Activated T-cell treated with anti-CD3 and anti-CD28 coated beads, Interleukin-2, amount 50 U/mL, for 4 hours (primary cell): ENCODE results near the gene RGS9BP. TPM values are rescaled to one million over a fixed set of nuclear protein-coding genes. Genes with fewer than 3 reads are reported as not detected.
"Not testable (repeated sequence)": the region's sequence is repeated elsewhere in the genome, so short reads cannot be mapped to it uniquely, and the experiment has no call there.

Experiments used
- ATAC-seq, 2 donors: fragments of 200-7000 bp; cut with Tn5 transposase; one replicate each; pipeline ENCODE4 v1.10.0; 2021
- DNase-seq: peaks from one replicate; pipeline ENCODE4 v3.0.0-alpha.2; 2020
- H3K27me3 Mint-ChIP-seq: one replicate; pipeline ENCODE4 v1.8.0; 2021; ENCODE audit warnings: low read depth, mixed read lengths
- H3K36me3 Mint-ChIP-seq: one replicate; pipeline ENCODE4 v1.8.0; 2022; ENCODE audit warnings: mixed read lengths; ENCODE audit not compliant: insufficient read depth
- H3K4me1 Mint-ChIP-seq: one replicate; pipeline ENCODE4 v1.8.0; 2021; ENCODE audit warnings: low read depth, mixed read lengths
- H3K4me3 Mint-ChIP-seq: one replicate; pipeline ENCODE4 v1.8.0; 2021; ENCODE audit warnings: mild to moderate bottlenecking, moderate library complexity, mixed read lengths
- H3K9me3 Mint-ChIP-seq: one replicate; pipeline ENCODE4 v1.8.0; 2021; ENCODE audit warnings: mixed read lengths
- total RNA-seq, 3 donors: library from RNA; stranded (reverse); gene quantifications; one replicate each; pipeline ENCODE4 v1.2.1, GENCODE V29; 2021

Gene RGS9BP
- total RNA-seq, 3 donors from 2014 or later = 0.11 to 0.16 TPM; not detected in 1

DNA sequence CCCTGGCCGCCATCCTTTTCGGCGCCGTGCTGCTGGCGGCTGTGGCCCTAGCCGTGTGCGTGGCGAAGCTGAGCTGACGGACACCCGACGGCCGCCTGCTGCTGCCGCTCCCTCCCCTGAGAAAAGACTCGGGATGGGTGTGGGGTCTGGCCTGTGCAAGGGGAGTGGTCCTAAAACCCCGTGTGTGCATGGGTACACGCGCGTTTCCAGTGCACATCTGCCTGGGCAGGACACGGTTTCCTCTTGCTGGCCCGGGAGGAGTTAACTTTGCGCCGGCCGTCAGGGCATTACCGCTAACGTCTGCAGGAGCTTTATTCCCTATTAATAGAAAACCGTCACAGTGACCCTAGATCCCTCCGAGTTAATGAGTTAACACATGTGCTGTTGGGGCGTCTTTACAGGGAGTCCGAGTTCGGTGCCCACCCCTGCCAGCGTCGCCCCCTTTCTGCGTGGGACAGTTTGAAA lies 1.3 kb downstream of the RGS9BP start:
- Mint-ChIP-seq H3K9me3 (no peaks in the 10 kb centered on the region), H3K36me3 (no peaks in the 10 kb centered on the region)
- ATAC-seq = no peak

GRCh38 chr19:32677657-32678056 lies 2.0 kb downstream of the RGS9BP start:
- no peaks in the 10 kb centered on the region for H3K9me3 Mint-ChIP-seq
- H3K27me3 Mint-ChIP-seq = peaks cover 14% of the 10 kb centered on the region
- no peaks in the 10 kb centered on the region for H3K36me3 Mint-ChIP-seq
- ATAC-seq (no peak), DNase-seq (no peak)
- H3K4me3 Mint-ChIP-seq = peak overlapping the region; percentile 58
- H3K4me1 Mint-ChIP-seq = peaks cover 16% of the 10 kb centered on the region

More for the DNA sequence above, 1.3 kb downstream of the RGS9BP start:
- Mint-ChIP-seq H3K4me1 (peaks cover 22% of the 10 kb centered on the region), H3K4me3 (peak overlapping the region; percentile 58), H3K27me3 (peaks cover 12% of the 10 kb centered on the region)
- DNase-seq = no peak

DNA sequence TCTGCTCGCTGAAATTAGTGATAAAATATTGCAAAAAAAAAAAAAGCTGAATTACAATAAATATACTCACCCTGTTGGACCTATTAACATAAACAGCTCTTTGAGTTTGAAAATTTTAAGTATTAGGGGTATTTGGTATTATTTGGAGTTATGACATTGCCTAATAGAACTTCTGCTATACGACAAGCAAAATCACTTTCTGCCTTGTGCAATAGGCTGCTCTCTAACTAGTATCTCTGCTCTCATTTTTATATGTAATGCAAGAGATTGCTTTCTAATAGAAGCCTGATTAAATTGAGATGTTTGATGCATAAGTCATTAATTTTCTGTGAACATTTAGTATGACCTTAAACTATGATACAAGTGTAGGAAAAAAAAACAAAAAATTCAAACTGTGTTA lies 5.3 kb downstream of the RGS9BP start:
- Mint-ChIP-seq H3K27me3 (peaks cover 14% of the 10 kb centered on the region), H3K9me3 (no peaks in the 10 kb centered on the region), H3K4me3 (no peak overlapping the region), H3K36me3 (no peaks in the 10 kb centered on the region), H3K4me1 (no peaks in the 10 kb centered on the region)
- DNase-seq (no peak), ATAC-seq (no peak)

DNA sequence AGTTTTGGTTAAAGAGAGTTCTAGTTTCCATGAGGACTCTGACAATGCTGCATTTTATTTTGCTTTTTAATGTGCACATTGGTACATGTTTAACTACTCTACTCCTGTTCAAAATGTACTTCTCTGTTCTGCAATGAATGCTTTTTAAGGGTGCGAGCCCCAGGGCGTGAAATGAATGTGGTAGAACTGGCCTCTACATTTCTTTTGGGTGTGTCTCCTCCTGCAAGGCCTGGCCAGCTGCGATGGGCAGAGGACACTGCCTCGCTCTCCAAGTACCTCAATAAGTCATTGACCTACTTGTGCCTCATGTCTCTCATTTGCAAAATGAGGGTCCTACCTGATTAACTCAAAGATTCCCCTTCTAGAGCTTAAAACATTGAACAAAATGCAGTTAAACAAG lies 6.7 kb downstream of the RGS9BP start:
- ATAC-seq (no peak), DNase-seq (no peak)
- H3K9me3 Mint-ChIP-seq = no peaks in the 10 kb centered on the region
- H3K36me3 Mint-ChIP-seq = no peaks in the 10 kb centered on the region
- no peak overlapping the region for H3K4me3 Mint-ChIP-seq
- peaks cover 8% of the 10 kb centered on the region for H3K27me3 Mint-ChIP-seq
- H3K4me1 Mint-ChIP-seq = no peaks in the 10 kb centered on the region

DNA sequence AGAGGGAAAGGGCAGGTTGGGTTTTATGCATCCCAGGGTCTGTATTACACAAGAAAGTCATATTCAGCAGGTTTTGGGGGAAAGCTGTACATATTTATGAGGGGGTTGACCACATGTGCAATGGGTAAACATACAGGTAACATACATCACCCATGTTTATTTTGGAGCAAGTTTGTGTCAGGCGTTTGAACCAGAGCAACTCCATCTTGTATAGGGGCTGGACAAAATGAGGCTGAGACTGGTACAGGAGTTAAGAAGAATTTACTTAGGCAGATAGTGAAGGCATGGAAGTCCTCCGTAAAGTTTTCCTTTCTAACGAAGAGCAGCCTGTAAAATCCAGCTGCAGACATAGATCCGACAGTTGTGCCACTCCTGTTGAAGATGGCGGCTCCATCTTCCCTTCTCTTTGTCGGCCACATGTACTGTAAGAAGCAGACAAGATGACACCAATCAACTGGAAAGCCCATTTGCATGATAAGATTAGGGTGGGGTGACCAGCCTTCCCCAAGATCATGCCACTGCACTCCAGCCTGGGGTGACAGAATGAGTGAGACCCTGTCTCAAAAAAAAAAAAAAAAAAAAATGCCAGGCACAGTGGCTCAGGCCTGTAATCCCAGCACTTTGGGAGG lies 11.3 kb downstream of the RGS9BP start:
- peaks cover 2% of the 10 kb centered on the region for H3K27me3 Mint-ChIP-seq
- H3K4me3 Mint-ChIP-seq = no peak overlapping the region
- ATAC-seq = no peak
- no peak for DNase-seq
- no peaks in the 10 kb centered on the region for H3K9me3 Mint-ChIP-seq
- peaks cover 17% of the 10 kb centered on the region for H3K4me1 Mint-ChIP-seq
- peaks cover 2% of the 10 kb centered on the region for H3K36me3 Mint-ChIP-seq

DNA sequence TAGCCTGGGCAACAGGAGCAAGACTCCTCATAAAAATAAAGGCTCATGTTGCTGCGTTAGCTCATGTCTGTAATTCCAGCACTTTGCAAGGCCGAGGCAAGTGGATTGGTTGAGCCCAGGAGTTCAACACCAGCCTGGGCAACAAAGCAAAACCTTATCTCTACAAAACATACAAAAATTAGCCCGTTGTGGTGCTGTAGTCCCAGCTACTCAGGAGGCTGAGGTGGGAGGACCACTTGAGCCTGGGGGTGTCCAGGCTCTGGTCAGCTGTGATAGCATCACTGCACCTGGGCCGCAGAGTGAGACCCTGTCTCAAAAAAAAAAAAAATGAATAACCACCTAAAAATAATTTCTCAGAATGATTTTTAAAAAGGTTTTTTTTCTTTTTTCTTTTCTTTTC lies 12.0 kb downstream of the RGS9BP start:
- peaks cover 17% of the 10 kb centered on the region for H3K4me1 Mint-ChIP-seq
- ATAC-seq (no peak), DNase-seq (no peak)
- peaks cover 2% of the 10 kb centered on the region for H3K36me3 Mint-ChIP-seq
- H3K4me3 Mint-ChIP-seq = no peak overlapping the region
- no peaks in the 10 kb centered on the region for H3K9me3 Mint-ChIP-seq
- no peaks in the 10 kb centered on the region for H3K27me3 Mint-ChIP-seq

- no peak for ATAC-seq
- no peaks in the 10 kb centered on the region for H3K9me3 Mint-ChIP-seq
- no peak overlapping the region for H3K4me3 Mint-ChIP-seq
- no peak for DNase-seq
- H3K27me3 Mint-ChIP-seq = no peaks in the 10 kb centered on the region
- peaks cover 23% of the 10 kb centered on the region for H3K4me1 Mint-ChIP-seq
- peaks cover 6% of the 10 kb centered on the region for H3K36me3 Mint-ChIP-seq
These were observed 12.7 kb downstream of the RGS9BP start for GRCh38 chr19:32688311-32688710.

DNA sequence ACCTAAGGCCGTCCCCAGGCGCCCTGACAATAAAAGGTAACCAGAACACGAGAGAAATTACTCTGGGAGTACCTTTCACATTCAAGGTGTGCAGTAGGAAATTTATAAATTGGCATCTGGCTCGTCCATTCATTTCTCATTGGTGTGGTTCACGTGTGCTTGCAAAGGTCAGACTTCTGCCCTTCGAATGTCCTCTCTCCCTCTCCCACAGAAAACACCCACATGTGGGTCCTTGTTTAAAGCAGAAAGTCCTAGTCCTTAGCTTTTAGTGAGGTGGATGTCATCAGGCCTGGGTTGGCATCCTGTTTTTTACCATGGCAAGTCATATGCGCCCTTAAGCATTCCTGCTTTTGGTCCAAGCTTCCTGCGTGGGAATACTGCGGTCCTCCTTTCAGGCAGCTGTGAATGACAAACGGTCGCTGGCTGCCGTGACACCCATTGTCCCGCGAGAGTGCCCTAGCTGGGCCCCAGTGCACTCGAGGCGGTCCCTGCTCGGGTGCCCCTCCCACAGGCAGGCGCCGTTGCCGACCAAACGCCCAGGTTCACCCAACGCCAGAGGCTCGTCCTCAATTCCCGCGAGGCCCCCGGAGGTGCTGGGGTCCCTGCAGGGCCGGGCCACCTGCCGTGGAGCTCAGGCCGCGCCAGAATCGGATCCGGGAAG lies 15.8 kb downstream of the RGS9BP start, which contains the start of gene NUDT19:
NUDT19 (plus strand) TSS at position 531 of the 661 bp plus-strand sequence. CDS start 140 bp downstream, outside the sequence.
- H3K4me3 Mint-ChIP-seq = peak within 1 kb of the TSS; percentile 90
- H3K27me3 Mint-ChIP-seq = no peaks in the 10 kb centered on the region
- no peaks in the 10 kb centered on the region for H3K9me3 Mint-ChIP-seq
- ATAC-seq (peak; percentile 81 to 83), DNase-seq (peak; percentile 70)
- H3K36me3 Mint-ChIP-seq = peaks cover 17% of the 10 kb centered on the region
- H3K4me1 Mint-ChIP-seq = peaks cover 52% of the 10 kb centered on the region

- Mint-ChIP-seq H3K36me3 (peaks cover 17% of the 10 kb centered on the region), H3K4me3 (peak overlapping the region; percentile 90), H3K9me3 (no peaks in the 10 kb centered on the region), H3K4me1 (peaks cover 56% of the 10 kb centered on the region), H3K27me3 (no peaks in the 10 kb centered on the region)
- ATAC-seq = peak; percentile 69 to 72
- DNase-seq = peak; percentile 27
These were observed 16.5 kb downstream of the RGS9BP start for GRCh38 chr19:32691952-32692726.

DNA sequence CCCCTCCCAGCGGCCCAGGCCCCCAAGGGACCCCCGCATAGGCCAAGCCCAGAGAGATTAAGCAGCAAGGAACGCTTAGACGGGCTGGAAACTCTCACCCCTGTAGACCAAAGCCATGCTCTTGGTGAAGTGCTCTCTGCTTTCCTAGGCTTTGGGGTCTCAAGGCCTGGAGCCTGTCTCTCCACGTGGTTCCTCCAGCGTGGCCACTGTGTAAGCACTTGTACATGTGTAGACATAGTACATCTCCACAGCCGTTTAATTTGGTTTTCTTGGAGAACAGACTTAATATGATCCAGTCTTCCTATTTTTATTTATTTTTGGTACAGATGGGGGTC lies 17.0 kb downstream of the RGS9BP start:
- Mint-ChIP-seq H3K4me1 (peaks cover 60% of the 10 kb centered on the region), H3K9me3 (no peaks in the 10 kb centered on the region), H3K27me3 (no peaks in the 10 kb centered on the region), H3K36me3 (peaks cover 20% of the 10 kb centered on the region), H3K4me3 (peak overlapping the region; percentile 90)
- ATAC-seq = peak; percentile 1 to 8
- DNase-seq = no peak

DNA sequence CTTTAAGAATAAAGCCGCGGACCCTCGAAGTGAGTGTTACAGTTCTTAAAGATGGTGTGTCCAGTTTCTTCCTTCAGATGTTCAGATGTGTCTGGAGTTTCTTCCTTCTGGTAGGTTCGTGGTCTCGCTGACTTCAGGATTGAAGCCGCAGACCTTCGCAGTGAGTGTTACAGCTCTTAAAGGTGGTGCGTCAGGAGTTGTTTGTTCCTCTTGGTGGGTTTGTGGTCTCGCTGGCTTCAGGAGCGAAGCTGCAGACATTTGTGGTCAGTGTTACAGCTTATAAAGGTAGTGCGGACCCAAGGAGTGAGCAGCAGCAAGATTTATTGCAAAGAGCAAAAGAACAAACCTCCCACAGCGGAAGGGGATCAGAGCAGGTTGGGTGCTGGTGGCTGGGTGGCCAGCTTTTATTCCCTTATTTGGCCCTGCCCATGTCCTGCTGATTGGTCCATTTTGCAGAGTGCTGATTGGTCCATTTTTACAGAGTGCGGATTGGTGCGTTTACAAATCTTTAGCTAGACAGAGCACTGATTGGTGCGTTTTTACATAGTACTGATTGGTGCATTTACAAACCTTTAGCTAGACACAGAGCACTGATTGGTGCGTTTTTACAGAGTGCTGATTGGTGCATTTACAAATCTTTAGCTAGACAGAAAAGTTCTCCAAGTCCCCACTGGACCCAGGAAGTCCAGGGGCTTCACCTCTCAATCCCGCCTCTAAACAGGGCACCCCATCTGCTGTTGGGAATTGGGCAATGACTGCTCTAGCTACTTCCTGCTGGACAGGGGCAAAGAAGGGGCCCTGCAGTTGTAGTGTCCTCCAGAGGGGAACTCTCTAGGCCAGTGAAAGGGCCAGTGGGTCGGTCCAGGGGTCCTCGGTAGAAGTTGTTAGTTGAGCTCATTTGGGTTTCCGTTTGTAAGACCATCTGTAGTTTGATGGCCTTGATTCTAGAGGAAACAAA lies 17.8 kb downstream of the RGS9BP start:
- H3K4me1 Mint-ChIP-seq = peaks cover 61% of the 10 kb centered on the region
- DNase-seq, H3K9me3 Mint-ChIP-seq, H3K27me3 Mint-ChIP-seq: not testable (repeated sequence)
- H3K36me3 Mint-ChIP-seq = peaks cover 28% of the 10 kb centered on the region
- ATAC-seq = peak in 1 of 2 donors; percentile 5
- H3K4me3 Mint-ChIP-seq = peak overlapping the region; percentile 90

- not testable (repeated sequence) for DNase-seq, ATAC-seq, H3K9me3 Mint-ChIP-seq, H3K27me3 Mint-ChIP-seq
- Mint-ChIP-seq H3K4me3 (peak overlapping the region; percentile 90), H3K4me1 (peaks cover 65% of the 10 kb centered on the region), H3K36me3 (peaks cover 36% of the 10 kb centered on the region)
These were observed 18.7 kb downstream of the RGS9BP start for GRCh38 chr19:32694316-32694715.

DNA sequence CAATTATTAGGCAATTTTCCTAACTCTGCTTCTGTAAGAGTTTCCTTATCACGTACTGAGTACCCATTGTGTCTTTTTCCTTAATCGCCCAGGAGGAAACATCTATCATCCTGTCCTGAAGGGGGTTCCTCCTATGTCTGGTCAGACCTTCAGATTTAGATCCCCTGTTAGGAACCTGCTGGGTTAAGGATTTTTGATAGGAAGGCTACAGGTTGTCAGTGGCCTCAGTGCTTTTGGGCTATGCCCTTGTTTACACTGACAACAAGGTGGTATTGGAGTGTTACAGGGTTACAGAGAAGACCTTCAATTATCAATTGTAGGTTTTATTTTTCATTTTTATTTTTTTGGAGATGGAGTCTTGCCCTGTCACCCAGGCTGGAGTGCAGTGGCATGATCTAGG lies 19.2 kb downstream of the RGS9BP start:
- H3K27me3 Mint-ChIP-seq, ATAC-seq, H3K9me3 Mint-ChIP-seq, DNase-seq: not testable (repeated sequence)
- peaks cover 41% of the 10 kb centered on the region for H3K36me3 Mint-ChIP-seq
- peak overlapping the region; percentile 90 for H3K4me3 Mint-ChIP-seq
- H3K4me1 Mint-ChIP-seq = peaks cover 61% of the 10 kb centered on the region

- Mint-ChIP-seq H3K4me3 (peak overlapping the region; percentile 29), H3K36me3 (peaks cover 45% of the 10 kb centered on the region), H3K4me1 (peaks cover 57% of the 10 kb centered on the region)
- not testable (repeated sequence) for DNase-seq, H3K9me3 Mint-ChIP-seq, ATAC-seq, H3K27me3 Mint-ChIP-seq
These were observed 19.9 kb downstream of the RGS9BP start for GRCh38 chr19:32695506-32695905.
